Neuronal stem cell (in vitro differentiated cells): ENCODE results near the gene NME7. TPM values are rescaled to one million over a fixed set of nuclear protein-coding genes. Genes with fewer than 3 reads are reported as not detected.
"Not testable (repeated sequence)": the region's sequence is repeated elsewhere in the genome, so short reads cannot be mapped to it uniquely, and the experiment has no call there.

Experiments
- DNase-seq: peaks from one replicate; pipeline ENCODE4 v3.0.0-alpha.2; 2013; ENCODE audit warnings: low spot score
- H2AFZ ChIP-seq: one replicate; pipeline ENCODE4 v1.6.1; 2013; ENCODE audit warnings: mild to moderate bottlenecking, low read length, inconsistent platforms
- H2AK5ac ChIP-seq: 2 replicates; pipeline ENCODE4 v1.6.1; 2013; ENCODE audit warnings: low read depth, mild to moderate bottlenecking, inconsistent platforms, low read length, moderate library complexity, mixed read lengths
- H2BK120ac ChIP-seq: 2 replicates; pipeline ENCODE4 v1.6.1; 2013; ENCODE audit warnings: low read depth, mild to moderate bottlenecking, inconsistent platforms, low read length, moderate library complexity, mixed read lengths
- H2BK12ac ChIP-seq: one replicate; pipeline ENCODE4 v1.6.1; 2013; ENCODE audit warnings: low read length, inconsistent platforms
- H2BK15ac ChIP-seq: 2 replicates; pipeline ENCODE4 v1.6.1; 2013; ENCODE audit warnings: mild to moderate bottlenecking, low read length, inconsistent platforms, mixed read lengths
- H2BK5ac ChIP-seq: one replicate; pipeline ENCODE4 v1.6.1; 2013; ENCODE audit warnings: inconsistent platforms, mild to moderate bottlenecking, low read length, moderate library complexity
- H3K14ac ChIP-seq: one replicate; pipeline ENCODE4 v1.6.1; 2013; ENCODE audit warnings: low read length, inconsistent platforms
- H3K18ac ChIP-seq: 2 replicates; pipeline ENCODE4 v1.6.1; 2013; ENCODE audit warnings: low read length, inconsistent platforms
- H3K23ac ChIP-seq: 2 replicates; pipeline ENCODE4 v1.6.1; 2013; ENCODE audit warnings: low read depth, mild to moderate bottlenecking, mixed read lengths, low read length, inconsistent platforms; ENCODE audit not compliant: poor library complexity
- H3K27ac ChIP-seq: replicated peaks from 3 replicates; pipeline ENCODE4 v1.5.1; 2013; ENCODE audit warnings: low read length, inconsistent platforms
- H3K27me3 ChIP-seq, 3 experiments: 2 replicates each; pipeline ENCODE4 v1.6.1; 2013; ENCODE audit warnings: low read length in 3 of 3, mild to moderate bottlenecking in 2 of 3, inconsistent platforms in 1 of 3, low read depth in 1 of 3, mixed read lengths in 1 of 3, moderate library complexity in 1 of 3; ENCODE audit not compliant: control insufficient read depth in 3 of 3, insufficient read depth in 3 of 3
- H3K36me3 ChIP-seq, 2 donors: replicated peaks in 1 of 2; 2 replicates each; pipeline ENCODE4 v1.6.1; 2013; ENCODE audit warnings: low read length in 2 of 2; ENCODE audit not compliant: control insufficient read depth in 2 of 2, insufficient read depth in 2 of 2
- H3K4ac ChIP-seq: 2 replicates; pipeline ENCODE4 v1.6.1; 2013; ENCODE audit warnings: inconsistent platforms, mild to moderate bottlenecking, low read length, moderate library complexity
- H3K4me1 ChIP-seq, 2 donors: 1 replicate in 1 of 2; 2 replicates in 1 of 2; pipeline ENCODE4 v1.6.1; 2013; ENCODE audit warnings: low read length in 2 of 2, low read depth in 1 of 2; ENCODE audit not compliant: control insufficient read depth in 2 of 2, insufficient read depth in 1 of 2
- H3K4me2 ChIP-seq: one replicate; pipeline ENCODE4 v1.6.1; 2013; ENCODE audit warnings: mild to moderate bottlenecking, low read length, inconsistent platforms; ENCODE audit not compliant: insufficient read depth, poor library complexity, severe bottlenecking
- H3K4me3 ChIP-seq, 2 donors: 2 replicates each; pipeline ENCODE4 v1.5.1; 2013; ENCODE audit warnings: low read length in 2 of 2, mild to moderate bottlenecking in 2 of 2, inconsistent platforms in 1 of 2, moderate library complexity in 1 of 2
- H3K79me1 ChIP-seq: one replicate; pipeline ENCODE4 v1.6.1; 2013; ENCODE audit warnings: low read depth, mild to moderate bottlenecking, inconsistent platforms, low read length, moderate library complexity
- H3K9ac ChIP-seq: one replicate; pipeline ENCODE4 v1.6.1; 2013; ENCODE audit warnings: mild to moderate bottlenecking, low read depth, low read length, inconsistent platforms; ENCODE audit not compliant: poor library complexity
- H3K9me3 ChIP-seq, 2 donors: replicated peaks in 1 of 2; 2 replicates each; pipeline versions ENCODE3 to v1.6.1; 2013; ENCODE audit warnings: low read length in 2 of 2, mild to moderate bottlenecking in 2 of 2, inconsistent platforms in 1 of 2, low read depth in 1 of 2, mixed read lengths in 1 of 2, moderate library complexity in 1 of 2; ENCODE audit not compliant: control insufficient read depth in 2 of 2, insufficient read depth in 1 of 2
- H4K8ac ChIP-seq: one replicate; pipeline ENCODE4 v1.6.1; 2013; ENCODE audit warnings: low read depth, mild to moderate bottlenecking, inconsistent platforms, low read length, moderate library complexity
- H4K91ac ChIP-seq: one replicate; pipeline ENCODE4 v1.6.1; 2013; ENCODE audit warnings: low read length, low read depth, mild to moderate bottlenecking, inconsistent platforms; ENCODE audit not compliant: poor library complexity
- WGBS, 2 donors: extraction: QIAGEN DNeasy Blood & Tissue Kit; methylation state at CpG; one replicate each; pipeline ENCODE4 v1.1.7; 2013; ENCODE audit warnings: missing lambda C conversion rate in 2 of 2, mixed read lengths in 1 of 2; ENCODE audit not compliant: insufficient read length in 2 of 2, insufficient replicate concordance in 1 of 2; ENCODE audit errors: extremely low coverage in 2 of 2; 5-methylcytosine and 5-hydroxymethylcytosine counted together
- polyA plus RNA-seq, 2 experiments: library from polyadenylated mRNA; stranded (reverse); fragments of 200-250 nt; gene quantifications; one replicate each; pipeline ENCODE4 v1.2.3, GENCODE V29; 2013

NME7 gene, protein sequence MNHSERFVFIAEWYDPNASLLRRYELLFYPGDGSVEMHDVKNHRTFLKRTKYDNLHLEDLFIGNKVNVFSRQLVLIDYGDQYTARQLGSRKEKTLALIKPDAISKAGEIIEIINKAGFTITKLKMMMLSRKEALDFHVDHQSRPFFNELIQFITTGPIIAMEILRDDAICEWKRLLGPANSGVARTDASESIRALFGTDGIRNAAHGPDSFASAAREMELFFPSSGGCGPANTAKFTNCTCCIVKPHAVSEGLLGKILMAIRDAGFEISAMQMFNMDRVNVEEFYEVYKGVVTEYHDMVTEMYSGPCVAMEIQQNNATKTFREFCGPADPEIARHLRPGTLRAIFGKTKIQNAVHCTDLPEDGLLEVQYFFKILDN
- polyA plus RNA-seq (2013, experiment 1 of 2): 87.7 TPM
- polyA plus RNA-seq (2013, experiment 2 of 2): 86.8 TPM

DNA sequence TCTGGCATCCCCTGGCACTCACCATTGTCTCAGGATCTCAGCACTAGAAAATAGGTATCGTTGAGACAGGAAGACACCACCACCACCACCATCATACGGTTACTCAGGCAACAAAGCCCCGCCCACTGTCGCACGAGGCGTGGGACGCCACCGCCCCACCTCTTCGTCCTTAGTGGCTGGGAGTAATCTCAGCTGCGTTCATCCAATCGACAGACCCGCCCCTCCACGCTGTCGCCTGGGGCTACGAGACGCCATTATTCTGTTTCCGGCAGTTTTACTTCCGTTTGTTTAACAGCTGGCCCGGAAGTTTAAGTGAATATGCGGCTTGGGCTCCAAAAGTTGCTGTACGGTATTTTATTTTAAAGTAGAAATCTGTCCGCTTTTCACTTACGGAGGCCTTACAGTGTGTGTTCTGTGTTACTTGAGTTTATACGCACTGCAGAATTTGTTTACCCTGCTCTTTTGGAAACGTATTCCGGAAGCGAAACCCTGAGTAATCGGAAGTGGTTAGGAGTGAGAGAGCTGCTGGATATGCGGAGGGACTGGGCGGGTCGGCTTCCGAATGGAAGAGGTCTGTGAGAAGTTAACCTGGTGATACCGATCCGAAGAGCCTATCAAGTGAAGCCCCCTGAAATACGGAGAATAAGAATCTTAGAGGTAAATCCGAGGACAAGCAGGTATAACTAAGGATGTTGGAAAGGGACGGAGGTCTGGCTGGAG lies at the start of gene NME7, which contains the start of gene BLZF1:
TSS of gene NME7 (minus strand) at position 112 of the 720 bp plus-strand sequence. CDS start at position 25, 87 bp downstream.
TSS of gene BLZF1 (plus strand) at position 510 of the 720 bp plus-strand sequence. CDS start 1,328 bp downstream, outside the sequence.
- H2BK15ac ChIP-seq: no peak within 1 kb of the TSS
- peak within 1 kb of the TSS; percentile 84 for H3K9ac ChIP-seq
- no peak within 1 kb of the TSS for H4K91ac ChIP-seq
- H3K4me2 ChIP-seq: peak within 1 kb of the TSS; percentile 77
- H2AFZ ChIP-seq: peak within 1 kb of the TSS; percentile 89
- no CpG with 5 or more reads among the region's 37 CpGs for WGBS, 2 donors
- H3K79me1 ChIP-seq: peaks cover 4% of the 10 kb centered on the region
- H2AK5ac ChIP-seq: no peak within 1 kb of the TSS
- peak; percentile 86 for DNase-seq
- H3K27me3 ChIP-seq: no peaks in the 10 kb centered on the region
- peak within 1 kb of the TSS; percentile 72 to 92 for H3K4me3 ChIP-seq
- peak within 1 kb of the TSS; percentile 44 for H3K18ac ChIP-seq
- H3K4ac ChIP-seq: peak within 1 kb of the TSS; percentile 93
- H2BK5ac ChIP-seq: peak within 1 kb of the TSS; percentile 71
- H3K14ac ChIP-seq: peak within 1 kb of the TSS; percentile 56
- H2BK120ac ChIP-seq: no peak within 1 kb of the TSS
- peak within 1 kb of the TSS; percentile 64 for H3K27ac ChIP-seq
- no peak within 1 kb of the TSS for H4K8ac ChIP-seq
- H3K9me3 ChIP-seq: peaks cover 2 to 3% of the 10 kb centered on the region in 2 donors
- H3K4me1 ChIP-seq: peaks cover 2 to 5% of the 10 kb centered on the region in 2 donors
- H3K23ac ChIP-seq: no peak within 1 kb of the TSS
- peaks cover 0 to 34% of the 10 kb centered on the region in 2 donors for H3K36me3 ChIP-seq
- H2BK12ac ChIP-seq: no peak within 1 kb of the TSS

DNA sequence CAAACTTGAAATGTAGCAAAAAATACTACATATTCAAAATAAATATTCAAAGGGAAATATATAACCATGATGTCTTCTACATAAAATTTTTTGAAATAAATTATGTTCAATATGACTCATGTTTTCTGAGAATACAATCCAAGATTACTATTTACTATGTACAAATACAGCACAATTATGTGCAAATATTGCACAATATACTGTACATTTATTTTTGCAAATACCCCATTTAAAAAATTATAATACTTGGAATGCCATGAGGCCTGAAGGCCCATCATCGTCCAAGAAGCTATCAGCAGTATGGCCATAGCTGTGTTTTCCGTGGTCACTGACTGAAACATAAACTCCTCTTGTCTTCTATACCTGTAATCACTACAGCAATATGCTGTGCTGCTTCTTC lies 47.4 kb upstream of the NME7 start:
- Histone ChIP-seq H2BK15ac (no peak overlapping the region), H3K18ac (no peak overlapping the region), H3K9me3 (no peaks in the 10 kb centered on the region), H3K4me3 (no peak overlapping the region), H2AFZ (no peak overlapping the region), H3K4me2 (no peak overlapping the region), H3K23ac (no peak overlapping the region), H2BK5ac (no peak overlapping the region), H3K36me3 (peaks cover 0 to 4% of the 10 kb centered on the region in 2 donors), H4K8ac (no peak overlapping the region), H4K91ac (no peak overlapping the region), H2AK5ac (no peak overlapping the region), H3K27me3 (no peaks in the 10 kb centered on the region), H2BK120ac (no peak overlapping the region), H3K9ac (no peak overlapping the region), H2BK12ac (no peak overlapping the region), H3K14ac (no peak overlapping the region), H3K27ac (no peak overlapping the region), H3K4me1 (no peaks in the 10 kb centered on the region), H3K4ac (no peak overlapping the region), H3K79me1 (no peaks in the 10 kb centered on the region)
- no CpG with 5 or more reads among the region's 2 CpGs for WGBS, 2 donors
- no peak for DNase-seq

DNA sequence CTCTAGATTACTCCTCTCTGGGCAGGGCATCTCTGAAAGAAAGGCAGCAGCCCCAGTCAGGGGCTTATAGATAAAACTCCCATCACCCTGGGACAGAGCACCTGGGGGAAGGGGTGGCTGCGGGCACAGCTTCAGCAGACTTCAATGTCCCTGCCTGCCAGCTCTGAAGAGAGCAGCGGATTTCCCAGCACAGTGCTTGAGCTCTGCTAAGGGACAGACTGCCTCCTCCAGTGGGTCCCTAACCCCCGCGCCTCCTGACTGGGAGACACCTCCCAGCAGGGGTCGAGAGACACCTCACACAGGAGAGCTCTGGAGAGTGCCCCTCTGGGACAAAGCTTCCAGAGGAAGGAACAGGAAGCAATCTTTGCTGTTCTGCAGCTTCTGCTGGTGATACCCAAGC lies 40.7 kb upstream of the NME7 start:
- not testable (repeated sequence) for H3K79me1 ChIP-seq, H3K4me3 ChIP-seq, H3K27ac ChIP-seq, H2BK120ac ChIP-seq, H3K4ac ChIP-seq, H3K14ac ChIP-seq, H3K9ac ChIP-seq, H4K8ac ChIP-seq, H3K36me3 ChIP-seq, H2AK5ac ChIP-seq, H3K23ac ChIP-seq, H3K27me3 ChIP-seq, H2BK5ac ChIP-seq, DNase-seq, H3K9me3 ChIP-seq, H2BK12ac ChIP-seq, H4K91ac ChIP-seq, H3K4me1 ChIP-seq, H3K18ac ChIP-seq, H2BK15ac ChIP-seq, H2AFZ ChIP-seq, H3K4me2 ChIP-seq
- WGBS, 2 donors: no CpG with 5 or more reads among the region's 5 CpGs

DNA sequence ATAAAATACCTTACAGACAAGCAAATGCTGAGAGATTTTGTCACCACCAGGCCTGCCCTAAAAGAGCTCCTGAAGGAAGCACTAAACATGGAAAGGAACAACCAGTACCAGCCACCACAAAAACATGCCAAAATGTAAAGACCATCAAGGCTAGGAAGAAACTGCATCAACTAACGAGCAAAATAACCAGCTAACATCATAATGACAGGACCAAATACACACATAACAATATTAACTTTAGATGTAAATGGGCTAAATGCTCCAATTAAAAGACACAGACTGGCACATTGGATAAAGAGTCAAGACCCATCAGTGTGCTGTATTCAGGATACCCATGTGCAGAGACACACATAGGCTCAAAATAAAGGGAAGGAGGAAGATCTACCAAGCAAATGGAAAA lies 35.0 kb upstream of the NME7 start:
- H3K4me1 ChIP-seq, H3K4me2 ChIP-seq, H3K14ac ChIP-seq, H4K8ac ChIP-seq, H3K4me3 ChIP-seq, H3K9me3 ChIP-seq, H2AK5ac ChIP-seq, H2BK15ac ChIP-seq, H3K79me1 ChIP-seq, H2BK12ac ChIP-seq, H2BK120ac ChIP-seq, H3K27me3 ChIP-seq, H2BK5ac ChIP-seq, H3K4ac ChIP-seq, H3K36me3 ChIP-seq, H4K91ac ChIP-seq, H3K23ac ChIP-seq, H2AFZ ChIP-seq, H3K9ac ChIP-seq, DNase-seq, H3K18ac ChIP-seq, H3K27ac ChIP-seq: not testable (repeated sequence)
- WGBS, 2 donors: no CpG with 5 or more reads among the region's 1 CpG
